HG03565 (cell line): ENCODE data around the gene OR10A4.
A peak's percentile ranks its signal among the peaks of the same experiment; 100 is the strongest.
"Not testable (repeated sequence)": the region's sequence is repeated elsewhere in the genome, so short reads cannot be mapped to it uniquely, and the experiment has no call there.

ENCODE experiments used
- ATAC-seq: cut with Tn5 transposase; IDR thresholded peaks from one replicate; pipeline ENCODE4 v1.9.1; 2021; ENCODE audit warnings: mild to moderate bottlenecking, moderate library complexity; ENCODE audit not compliant: unreplicated experiment

Gene OR10A4, protein sequence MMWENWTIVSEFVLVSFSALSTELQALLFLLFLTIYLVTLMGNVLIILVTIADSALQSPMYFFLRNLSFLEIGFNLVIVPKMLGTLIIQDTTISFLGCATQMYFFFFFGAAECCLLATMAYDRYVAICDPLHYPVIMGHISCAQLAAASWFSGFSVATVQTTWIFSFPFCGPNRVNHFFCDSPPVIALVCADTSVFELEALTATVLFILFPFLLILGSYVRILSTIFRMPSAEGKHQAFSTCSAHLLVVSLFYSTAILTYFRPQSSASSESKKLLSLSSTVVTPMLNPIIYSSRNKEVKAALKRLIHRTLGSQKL

DNA sequence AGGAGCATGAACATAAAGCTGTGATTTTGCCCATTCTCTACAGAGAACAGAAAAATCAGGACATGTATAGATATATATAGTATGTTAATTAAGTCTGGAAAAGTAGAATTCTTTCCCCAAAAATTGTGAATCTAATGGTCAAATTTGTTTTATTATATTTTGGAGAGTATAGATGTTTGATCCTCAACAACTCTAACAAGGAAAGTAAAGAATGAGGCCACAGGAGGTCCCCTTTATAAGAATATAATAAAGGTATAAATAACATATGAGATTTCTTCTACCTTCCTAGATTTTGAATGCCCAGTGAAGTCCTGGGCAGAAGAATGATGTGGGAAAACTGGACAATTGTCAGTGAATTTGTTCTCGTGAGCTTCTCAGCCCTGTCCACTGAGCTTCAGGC lies at the start of gene OR10A4:
Gene OR10A4 (plus strand): TSS at position 301 of the 400 bp plus-strand sequence. CDS start 23 bp downstream, at position 324.
- no peak for ATAC-seq

DNA sequence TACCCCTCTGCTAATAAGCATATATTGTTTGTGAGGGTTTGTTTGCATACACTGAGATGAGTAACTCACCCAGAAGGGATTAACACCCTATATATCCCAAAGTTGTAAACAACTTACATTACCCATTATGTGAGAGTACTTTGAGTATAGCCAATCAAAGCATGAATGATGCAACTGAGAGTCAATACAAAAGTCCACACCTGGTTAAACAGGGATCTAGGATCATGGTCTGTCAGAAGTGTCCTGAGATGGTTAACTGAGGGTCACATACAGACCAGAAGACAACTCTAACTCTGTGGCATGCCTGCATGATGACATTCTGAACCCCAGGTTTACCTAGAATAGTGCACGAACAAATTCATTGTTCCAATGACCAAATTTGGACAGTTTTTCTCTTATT lies 48.3 kb upstream of the OR10A4 start:
- no peak for ATAC-seq

DNA sequence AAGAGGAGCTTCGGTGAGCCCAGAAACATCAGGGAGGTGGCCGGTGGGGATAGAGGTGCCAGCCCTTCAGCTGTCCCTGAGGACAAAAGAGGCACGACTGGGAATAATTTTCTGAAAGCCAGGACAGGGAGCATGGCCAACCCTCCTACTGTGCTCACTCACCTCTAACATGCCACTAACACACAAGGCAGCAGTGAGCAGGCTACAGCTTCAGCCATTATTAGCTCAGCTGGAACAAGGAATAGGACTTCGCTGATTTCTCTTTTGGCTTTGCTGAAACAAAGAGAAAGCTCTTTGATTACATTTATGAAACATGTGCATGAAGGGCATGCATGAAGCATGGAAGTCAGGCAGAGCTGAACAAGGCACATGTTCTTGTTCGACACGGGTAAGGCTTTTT lies 43.1 kb upstream of the OR10A4 start:
- ATAC-seq = no peak

DNA sequence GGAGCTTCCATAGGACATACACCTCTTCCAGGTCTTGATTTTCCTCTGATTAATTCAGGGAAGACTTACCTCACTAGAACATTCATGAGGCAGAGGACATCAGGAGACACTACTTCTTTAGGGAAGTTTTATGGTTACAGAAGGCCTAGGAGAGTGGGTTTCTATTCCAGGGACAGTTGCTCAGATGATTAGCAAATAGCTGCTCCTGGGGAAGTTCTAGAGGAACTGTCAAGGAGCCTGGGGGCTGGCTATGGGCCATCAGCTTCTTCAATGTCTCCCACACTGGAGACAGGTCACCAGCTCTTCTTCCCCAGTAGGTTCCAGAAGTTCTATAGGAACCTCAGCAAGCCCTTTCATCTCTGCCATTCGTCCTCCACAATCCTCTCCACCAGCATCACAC lies 42.4 kb upstream of the OR10A4 start:
- no peak for ATAC-seq

DNA sequence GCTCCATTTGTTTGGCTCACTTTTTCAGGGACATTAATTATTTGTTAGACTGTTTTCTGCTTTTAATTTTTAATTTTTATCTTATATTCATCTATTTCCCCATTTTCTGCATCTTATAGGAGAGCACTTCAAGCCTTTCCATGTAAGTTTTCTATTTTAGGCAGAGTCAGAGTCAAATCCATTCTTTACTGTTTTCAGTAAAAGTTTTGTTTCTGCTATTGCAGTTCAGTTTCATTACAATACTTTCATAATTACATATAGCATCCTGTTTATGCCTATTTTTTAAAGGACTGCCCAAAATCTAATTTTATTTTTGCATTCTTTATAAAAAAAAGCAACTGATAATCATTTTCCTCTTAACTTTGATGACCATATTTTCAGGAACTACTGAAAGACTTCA lies 34.7 kb upstream of the OR10A4 start:
- ATAC-seq = peak; percentile 63

DNA sequence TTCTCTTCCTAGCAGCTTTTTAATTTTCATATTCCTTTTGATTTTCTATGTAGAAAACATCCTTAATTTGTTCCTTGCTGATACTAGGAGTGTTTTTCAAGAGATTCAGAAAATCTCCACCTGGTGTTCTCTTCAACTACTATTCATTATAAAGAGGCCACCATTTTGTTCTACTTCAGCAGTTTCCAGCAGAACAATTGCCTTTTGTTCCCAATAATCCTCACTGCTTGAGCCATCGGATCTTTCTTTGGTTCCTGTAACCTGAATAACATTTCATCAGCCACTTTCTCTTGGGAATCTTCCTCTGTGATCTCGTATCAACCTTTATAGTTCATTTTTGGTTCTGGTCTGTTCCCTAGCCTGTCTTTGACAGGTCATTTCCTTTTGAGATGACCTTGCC lies 32.8 kb upstream of the OR10A4 start:
- no peak for ATAC-seq

DNA sequence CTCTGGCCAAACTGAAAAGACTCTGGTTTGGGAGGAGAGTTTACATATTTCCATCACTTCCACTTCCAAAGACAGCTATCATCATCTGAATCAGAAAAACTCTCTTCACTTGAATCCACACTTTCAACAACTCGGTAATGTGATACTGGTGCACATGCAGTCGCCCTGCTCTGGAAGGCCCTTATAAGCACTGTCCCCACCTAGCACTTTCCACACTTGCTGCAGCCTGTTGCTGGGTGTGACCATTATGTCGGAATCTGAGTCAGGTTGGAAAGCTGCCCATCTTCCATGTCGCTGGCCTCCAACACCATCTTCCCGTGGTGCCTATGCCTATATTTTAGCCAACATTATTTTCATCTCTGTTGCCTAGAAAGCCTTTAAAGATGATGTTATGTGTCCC lies 32.1 kb upstream of the OR10A4 start:
- no peak for ATAC-seq

DNA sequence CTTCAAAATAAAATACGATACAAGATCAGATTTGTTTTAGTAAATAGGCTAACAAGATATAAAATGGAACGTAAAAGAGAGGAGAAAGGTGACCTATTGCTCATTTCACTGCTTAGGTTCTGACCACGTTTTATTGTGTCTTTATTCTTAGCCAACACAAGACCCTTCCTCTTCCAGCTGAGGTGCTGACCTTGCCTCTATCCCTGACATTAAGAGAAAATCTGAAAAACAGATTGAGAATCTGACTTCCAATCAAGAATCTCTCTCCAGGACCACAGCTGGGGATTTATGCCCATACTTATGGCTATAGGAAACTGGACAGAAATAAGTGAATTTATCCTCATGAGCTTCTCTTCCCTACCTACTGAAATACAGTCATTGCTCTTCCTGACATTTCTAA lies 31.0 kb upstream of the OR10A4 start, which contains the start of gene OR10A5:
Gene OR10A5 (plus strand): TSS at position 301 of the 400 bp plus-strand sequence. CDS start 0 bp downstream, at position 301.
- ATAC-seq = no peak

DNA sequence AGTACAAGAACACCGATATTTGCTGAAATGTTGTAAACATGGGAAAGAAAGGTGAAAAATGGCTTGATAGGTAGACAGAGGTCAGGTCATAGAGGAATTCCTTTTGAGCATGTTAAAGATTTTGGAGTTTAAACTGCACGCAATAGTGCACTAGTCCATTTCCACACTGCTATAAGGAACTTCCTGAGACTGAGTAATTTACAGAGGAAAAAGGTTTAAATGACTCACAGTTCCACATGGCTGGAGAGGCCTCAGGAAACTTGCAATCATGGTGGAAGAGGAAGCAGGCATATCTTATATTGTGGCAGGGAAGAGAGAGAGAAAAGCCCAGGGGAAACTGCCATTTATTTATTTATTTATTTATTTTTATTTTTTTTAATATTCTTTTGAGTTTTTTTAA lies 25.9 kb upstream of the OR10A4 start:
- ATAC-seq = no peak

DNA sequence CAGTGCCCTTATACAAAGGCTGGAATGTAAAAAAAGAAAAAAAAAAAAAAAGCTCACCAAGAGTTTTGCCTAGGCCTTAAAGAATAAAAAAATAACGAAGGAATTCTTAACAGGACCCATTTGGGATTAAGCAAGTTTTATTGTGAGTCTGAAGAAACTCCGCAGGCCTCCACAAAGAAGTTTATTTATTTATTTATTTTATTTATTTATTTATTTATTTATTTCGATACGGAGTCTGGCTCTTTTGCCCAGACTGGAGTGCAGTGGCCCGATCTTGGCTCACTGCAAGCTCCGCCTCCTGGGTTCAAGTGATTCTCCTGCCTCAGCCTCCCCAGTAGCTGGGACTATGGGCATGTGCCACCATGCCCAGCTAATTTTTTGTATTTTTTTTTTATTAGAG lies 21.6 kb upstream of the OR10A4 start:
- not testable (repeated sequence) for ATAC-seq

DNA sequence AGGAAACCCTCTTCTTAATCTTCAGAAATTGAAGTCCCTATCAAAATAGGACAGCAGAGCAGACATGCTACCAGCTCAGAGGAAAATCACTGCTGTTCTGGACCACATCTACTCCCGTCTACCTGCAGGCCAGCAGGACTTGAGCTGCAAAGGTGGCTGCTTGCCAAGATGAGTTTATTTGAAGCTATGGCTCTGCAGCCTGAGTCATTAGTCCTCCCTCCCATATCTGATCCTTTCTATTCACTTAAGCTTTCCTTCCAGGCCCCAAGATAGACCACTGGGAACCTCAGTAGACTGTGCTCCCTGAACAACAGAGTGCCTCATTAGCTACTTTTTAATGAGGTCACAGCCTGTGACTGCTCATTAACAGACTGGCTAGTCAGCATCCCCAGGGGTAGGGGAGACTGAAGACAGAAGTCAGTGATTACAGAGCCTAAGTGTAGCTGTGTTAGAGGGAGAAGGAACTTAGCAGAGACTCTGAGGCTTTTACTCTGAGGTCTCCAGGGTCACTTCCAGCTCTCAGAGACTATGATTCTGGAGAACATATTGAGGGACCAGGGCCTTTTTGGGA lies 20.4 kb upstream of the OR10A4 start:
- ATAC-seq = no peak

DNA sequence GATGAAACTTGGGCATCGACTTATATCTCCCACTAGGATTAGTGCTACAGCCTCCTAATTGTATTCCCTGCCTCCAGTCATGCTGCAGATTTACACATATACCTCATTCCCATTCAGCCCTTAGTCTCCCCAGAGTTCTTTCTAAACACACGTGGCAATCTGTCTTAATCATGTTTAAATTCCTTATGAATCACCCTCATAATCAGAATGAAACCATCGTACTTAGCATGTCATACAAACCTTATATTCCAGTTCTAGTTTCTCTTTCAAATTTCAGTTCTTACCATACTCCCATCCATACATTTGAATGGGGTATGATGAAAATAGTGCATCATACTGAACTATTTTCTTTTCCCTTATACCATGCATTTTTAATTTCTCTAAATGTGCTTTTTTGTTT lies 19.6 kb upstream of the OR10A4 start:
- ATAC-seq = peak; percentile 95

DNA sequence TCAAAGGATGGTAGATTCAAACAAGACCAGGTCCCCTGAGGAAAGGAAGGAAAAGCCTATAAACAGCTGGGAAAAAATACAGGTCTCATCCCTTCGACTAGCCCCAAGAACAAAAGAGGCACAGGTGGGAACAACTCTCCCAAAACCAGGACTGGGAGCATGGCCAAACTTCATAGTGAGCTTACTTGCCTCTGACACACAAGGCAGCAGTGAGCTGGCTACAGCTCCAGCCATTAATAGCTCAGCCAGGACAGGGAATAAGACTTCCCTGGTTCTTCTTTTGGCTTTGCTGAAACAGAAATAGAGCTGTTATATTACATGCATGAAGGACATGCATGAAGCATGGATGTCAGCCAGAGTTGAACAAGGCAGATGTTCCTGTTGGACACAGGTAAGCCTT lies 13.5 kb upstream of the OR10A4 start, which contains the start of gene OR10A2:
Gene OR10A2 (plus strand): TSS at position 97 of the 400 bp plus-strand sequence. CDS start 6,698 bp downstream, outside the sequence.
- no peak for ATAC-seq

DNA sequence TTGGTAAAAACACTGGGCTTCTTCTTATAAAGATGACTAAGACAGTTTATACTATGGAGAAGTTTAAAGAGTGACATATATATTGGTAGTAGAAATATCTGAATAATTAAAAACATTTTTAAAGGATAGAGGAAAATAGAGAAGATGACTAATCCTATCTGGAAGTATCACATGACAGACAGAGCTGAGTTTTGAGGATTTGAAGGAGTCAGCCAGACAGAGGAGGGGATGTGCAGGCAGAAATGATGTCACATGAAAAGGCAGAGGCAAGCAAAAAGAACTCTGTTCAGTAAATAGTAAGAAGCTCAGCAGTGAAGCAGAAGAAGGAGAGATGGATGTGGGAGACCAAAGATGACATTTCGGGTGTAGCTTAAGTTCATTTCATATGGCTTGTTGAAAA lies 12.0 kb upstream of the OR10A4 start:
- no peak for ATAC-seq

DNA sequence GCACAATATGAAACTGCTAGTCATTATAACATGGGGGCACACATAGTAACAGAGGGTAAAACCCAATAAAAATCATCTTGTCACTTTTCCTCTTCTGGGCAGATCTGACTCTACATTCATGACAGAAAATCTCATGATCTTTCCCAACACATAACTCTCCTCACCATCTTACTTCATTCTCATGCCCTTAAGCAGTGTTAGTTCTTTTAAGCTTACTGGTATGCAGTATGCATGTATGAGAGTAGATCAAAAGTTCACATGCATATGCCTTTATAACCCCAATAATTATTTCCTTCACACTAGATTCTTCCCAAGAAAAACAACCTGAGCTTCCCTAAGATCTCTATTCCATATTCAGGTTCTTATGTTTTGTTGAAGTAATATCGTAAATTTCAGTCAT lies 5.1 kb upstream of the OR10A4 start:
- ATAC-seq = no peak

DNA sequence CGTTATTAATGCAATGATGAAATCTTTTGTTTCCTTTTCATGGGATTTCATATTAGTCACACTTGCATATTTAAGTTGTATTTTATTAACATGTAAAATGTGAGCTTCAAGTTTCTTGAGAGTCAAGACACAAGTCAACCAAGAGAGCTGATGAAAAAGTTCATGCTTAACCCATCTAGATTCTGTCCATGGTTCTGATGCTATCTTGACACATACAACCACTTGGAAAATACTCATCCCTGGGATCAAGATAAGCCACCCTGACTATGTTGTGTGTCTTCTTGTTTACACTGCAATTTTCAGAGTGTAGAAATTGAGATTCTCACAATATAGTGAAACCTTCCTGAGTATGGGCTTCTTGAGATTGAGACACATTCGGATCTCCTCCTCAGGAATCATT lies 664 bp upstream of the OR10A4 start:
- ATAC-seq = no peak

DNA sequence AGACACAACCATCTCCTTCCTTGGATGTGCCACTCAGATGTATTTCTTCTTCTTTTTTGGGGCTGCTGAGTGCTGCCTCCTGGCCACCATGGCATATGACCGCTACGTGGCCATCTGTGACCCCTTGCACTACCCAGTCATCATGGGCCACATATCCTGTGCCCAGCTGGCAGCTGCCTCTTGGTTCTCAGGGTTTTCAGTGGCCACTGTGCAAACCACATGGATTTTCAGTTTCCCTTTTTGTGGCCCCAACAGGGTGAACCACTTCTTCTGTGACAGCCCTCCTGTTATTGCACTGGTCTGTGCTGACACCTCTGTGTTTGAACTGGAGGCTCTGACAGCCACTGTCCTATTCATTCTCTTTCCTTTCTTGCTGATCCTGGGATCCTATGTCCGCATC lies 489 bp downstream of the OR10A4 start:
- ATAC-seq = no peak

DNA sequence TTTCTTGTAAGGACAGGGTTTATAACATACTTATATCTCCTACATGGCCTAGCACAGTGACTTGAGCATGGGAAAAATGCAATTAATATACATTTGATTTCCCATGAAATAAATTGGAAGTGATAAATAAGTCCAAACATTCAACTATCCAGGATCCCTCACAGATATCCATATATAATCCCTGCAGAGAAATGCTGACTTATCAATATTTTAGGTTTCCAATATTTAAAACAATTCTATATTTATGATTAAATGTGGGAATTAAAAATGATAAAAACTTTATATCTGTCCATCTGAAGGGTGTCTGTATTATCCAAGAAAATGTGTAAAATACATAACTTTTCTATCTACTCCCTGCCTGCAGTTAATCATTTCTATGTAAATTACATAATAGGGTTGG lies 6.3 kb downstream of the OR10A4 start:
- ATAC-seq = no peak

DNA sequence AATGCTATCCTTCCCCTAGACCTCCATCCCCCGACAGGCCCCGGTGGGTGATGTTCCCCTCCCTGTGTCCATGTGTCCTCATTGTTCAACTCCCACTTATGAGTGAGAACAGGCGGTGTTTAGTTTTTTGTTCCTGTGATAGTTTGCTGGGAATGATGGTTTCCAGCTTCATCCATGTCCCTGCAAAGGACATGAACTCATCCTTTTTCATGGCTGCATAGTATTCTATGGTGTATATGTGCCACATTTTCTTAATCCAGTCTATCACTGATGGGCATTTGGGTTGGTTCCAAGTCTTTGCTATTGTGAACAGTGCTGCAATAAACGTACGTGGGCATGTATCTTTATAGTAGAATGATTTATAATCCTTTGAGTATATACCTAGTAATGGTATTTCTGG lies 11.3 kb downstream of the OR10A4 start:
- ATAC-seq = not testable (repeated sequence)

DNA sequence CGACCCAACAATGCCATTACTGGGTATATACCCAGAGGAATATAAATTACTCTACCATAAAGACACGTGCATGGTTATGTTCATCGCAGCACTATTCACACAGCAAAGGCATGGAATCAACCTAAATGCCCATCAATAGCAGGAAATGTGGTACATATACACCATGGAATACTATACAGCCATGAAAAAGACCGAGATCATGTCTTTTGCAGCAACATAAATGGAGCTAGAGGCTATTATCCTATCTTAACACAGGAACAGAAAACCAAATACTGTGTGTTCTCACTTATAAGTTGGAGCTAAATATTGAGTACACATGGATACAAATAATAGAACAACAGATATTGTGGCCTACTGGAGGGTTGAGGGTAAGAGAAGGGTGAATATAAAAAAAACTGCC lies 12.4 kb downstream of the OR10A4 start:
- no peak for ATAC-seq

DNA sequence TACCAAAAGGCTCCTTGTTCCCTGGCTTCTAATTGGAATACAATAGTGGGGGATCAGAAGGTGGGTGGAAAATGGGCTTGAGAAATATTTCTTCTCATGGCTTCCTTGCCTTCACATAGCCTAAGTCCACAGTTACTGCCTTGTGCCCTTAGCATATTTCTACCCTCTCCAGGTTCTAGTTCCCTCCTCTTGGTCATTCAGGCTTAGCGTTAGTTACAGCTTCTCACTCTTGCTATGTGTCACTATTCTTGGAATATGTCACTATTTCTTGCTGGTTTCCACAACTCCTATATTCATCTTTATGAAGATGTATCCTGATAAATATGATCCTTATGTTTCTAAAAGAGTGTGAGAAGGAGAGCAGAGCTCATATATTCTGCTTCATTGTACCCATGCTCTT lies 13.4 kb downstream of the OR10A4 start:
- peak; percentile 48 for ATAC-seq

DNA sequence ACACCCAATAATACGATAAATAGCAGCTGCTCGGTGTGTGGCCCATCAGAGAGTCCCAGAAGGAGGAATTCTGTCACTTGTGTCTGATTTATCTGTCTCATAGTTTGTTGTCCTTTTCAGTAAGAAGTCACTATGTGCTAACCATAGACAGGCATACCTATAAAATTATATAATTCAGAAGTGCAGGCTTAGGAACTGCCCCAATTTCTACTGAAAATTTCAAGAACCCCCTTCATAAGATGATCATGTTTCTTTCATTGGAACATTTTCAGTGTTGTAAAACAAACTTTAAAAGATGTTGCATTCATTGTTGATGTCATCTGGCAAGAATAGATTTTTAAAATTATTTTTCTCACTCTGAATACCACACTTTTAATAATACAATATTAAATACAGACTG lies 16.0 kb downstream of the OR10A4 start, which contains the start of gene OR2D2:
Gene OR2D2 (minus strand): TSS at position 101 of the 400 bp plus-strand sequence. CDS start 0 bp downstream, at position 101.
- no peak for ATAC-seq
